ENCODE results near the gene HCFC1. TPM values are rescaled to one million over a fixed set of nuclear protein-coding genes. Genes with fewer than 3 reads are reported as not detected.
A peak's percentile ranks its signal among the peaks of the same experiment; 100 is the strongest.

Gene HCFC1
- total and polyA plus RNA-seq, 9 of the 15 experiments (the other 6 are each of a cell fraction or from before 2014, with no cell fraction given), result 2.8 to 133 (median 17.1) TPM

GRCh38 chrX:154015581-154016264, 44.1 kb upstream of the HCFC1 start:
- in situ Hi-C loops (cut with MboI) (no loop called here), intact Hi-C loops (cut with micrococcal nuclease) (no loop called here)
- Histone ChIP-seq H3K79me2 (ENCODE audit: control insufficient read depth, insufficient read depth, low read length) (peaks cover 53% of the 10 kb centered on the region), H3K27me3 (ENCODE audit: control insufficient read depth in 2 of 2, insufficient read depth in 2 of 2, low read length in 2 of 2) (no peaks in the 10 kb centered on the region), H3K4me1 (replicated peaks in 1 of 2; ENCODE audit: control insufficient read depth in 2 of 2, insufficient read depth in 2 of 2, low read length in 2 of 2) (peaks cover 9 to 86% of the 10 kb centered on the region in 2 experiments), H3K9ac (ENCODE audit: insufficient read depth in 1 of 2, low read depth in 2 of 2, low read length in 2 of 2) (peak overlapping the region in 1 of 2 experiments; percentile 55; a peak in 2 of 4 replicates), H3K36me3 (ENCODE audit: control insufficient read depth, insufficient read depth, low read length) (peaks cover 80% of the 10 kb centered on the region), H3K4me2 (ENCODE audit: insufficient read depth, low read length) (no peak overlapping the region), H2AFZ (ENCODE audit: low read depth, low read length) (no peak overlapping the region), H4K20me1 (replicated peaks; ENCODE audit: control insufficient read depth, insufficient read depth, low read length) (no peaks in the 10 kb centered on the region; the same call in 1 of the 2 replicates), H3K27ac (ENCODE audit: extremely low read depth, low read depth, low read length) (no peak overlapping the region), H3K9me3 (replicated peaks; ENCODE audit: control insufficient read depth, insufficient read depth, low read depth, low read length) (no peaks in the 10 kb centered on the region), H3K9me1 (ENCODE audit: control insufficient read depth, insufficient read depth, low read length) (no peaks in the 10 kb centered on the region), H3K4me3 (no peak overlapping the region)
- no peak for FAIRE-seq
- WGBS (ENCODE audit: insufficient coverage, low coverage, missing lambda C conversion rate), result 82% methylated on average over 12 of the region's 16 CpGs
- POLR2A ChIA-PET, result interaction anchor here (0.9 to 3.3 kb wide), 3 partner anchors 12 to 42 kb away, joined by 4 to 23 read pairs (median 12); no protein-coding TSS in a partner anchor
- no TSS peak for BruUV-seq (replicated peaks)
- CTCF ChIA-PET (ENCODE audit: low intra/inter-chr PET ratio), result interaction anchor here (0.6 kb wide), 1 partner anchor 437 kb away, joined by 3 read pairs; no protein-coding TSS in a partner anchor
- TF ChIP-seq ZNF24 (IDR thresholded peaks at IDR 0.05) (no peak), BRD4 (IDR thresholded peaks at IDR 0.05) (no peak), ADNP (tag; IDR thresholded peaks at IDR 0.05) (no peak), GATA2 (CRISPR knock-in tag; IDR thresholded peaks at IDR 0.05) (no peak), HDAC3 (IDR thresholded peaks at IDR 0.05; ENCODE audit: borderline replicate concordance, partially characterized antibody) (no peak), MAZ (CRISPR knock-in tag; conservative IDR thresholded peaks at IDR 0.05 in 1 of 2, IDR thresholded peaks at IDR 0.05 in 1 of 2) (no peak), ARID3A (IDR thresholded peaks at IDR 0.05; ENCODE audit: borderline replicate concordance, low read depth, low read length) (no peak), HDAC2 (IDR thresholded peaks at IDR 0.05) (no peak), ILK (tag; IDR thresholded peaks at IDR 0.05; ENCODE audit: borderline replicate concordance, low read depth) (no peak), GATAD2A (IDR thresholded peaks at IDR 0.05) (no peak), CHD4 (IDR thresholded peaks at IDR 0.05; ENCODE audit: insufficient read depth, insufficient replicate concordance, low read depth, low read length, poor library complexity, severe bottlenecking) (no peak)
- no peak for ATAC-seq
- no peak for DNase-seq (ENCODE audit: extremely low read depth in 1 of 4, low spot score in 3 of 4)
